Vagina (tissue), 2 donors: Measurements from ENCODE around the gene SLC6A8.
"Not testable (repeated sequence)": the region's sequence is repeated elsewhere in the genome, so short reads cannot be mapped to it uniquely, and the experiment has no call there.

Source experiments
- CTCF ChIP-seq, 3 experiments: fragments of 450-650 bp in 2 of 3; fragments of 200-600 bp in 1 of 3; sonication (generic) in 1 of 3; IDR thresholded peaks; one replicate each; pipeline ENCODE4 v1.5.1; 2017 to 2019; ENCODE audit warnings: antibody characterized with exemption in 3 of 3, mild to moderate bottlenecking in 2 of 3, moderate library complexity in 2 of 3
- POLR2A ChIP-seq, 2 donors: fragments of 450-650 bp; IDR thresholded peaks; one replicate each; pipeline ENCODE4 v1.6.1; 2017; ENCODE audit warnings: antibody characterized with exemption in 2 of 2, mild to moderate bottlenecking in 2 of 2, moderate library complexity in 2 of 2
- POLR2AphosphoS5 ChIP-seq, 2 donors: sonication (generic); formaldehyde crosslinking; IDR thresholded peaks; one replicate each; pipeline ENCODE4 v1.9.0; 2017; ENCODE audit warnings: antibody characterized with exemption in 2 of 2, mild to moderate bottlenecking in 2 of 2, low read depth in 1 of 2; ENCODE audit not compliant: insufficient read depth in 1 of 2

- TF ChIP-seq CTCF (IDR thresholded peaks at IDR 0.05); POLR2AphosphoS5 (IDR thresholded peaks at IDR 0.05; ENCODE audit: insufficient read depth in 1 of 2, low read depth in 1 of 2); POLR2A (IDR thresholded peaks at IDR 0.05): not testable (repeated sequence)
Measured at GRCh38 chrX:153699210-153699783, 11.6 kb downstream of the SLC6A8 start.
